H1 (cell line): ENCODE measurements around the gene TMEM181. TPM values are rescaled to one million over a fixed set of nuclear protein-coding genes. Genes with fewer than 3 reads are reported as not detected.

Source experiments
- CHD1 ChIP-seq: IDR thresholded peaks from 2 replicates; pipeline ENCODE4 v1.6.1; 2012; ENCODE audit warnings: low read depth, low read length, improper control_type of control experiment
- polyA plus RNA-seq, 7 experiments: library from polyadenylated mRNA; depleted of rRNA in 3 of 7; stranded (reverse) in 5 of 7; unstranded in 2 of 7; fragments of >200 nt in 5 of 7; fragments of 200-250 nt in 2 of 7; gene quantifications; 1 replicate in 5 of 7; 2 replicates in 1 of 7; 4 replicates in 1 of 7; pipeline versions ENCODE4 v1.2.1 to v1.2.3, GENCODE V29; 2011 to 2013; ENCODE audit warnings: missing spikeins in 2 of 7, mixed read lengths in 2 of 7
- total RNA-seq: library from RNA; stranded (reverse); fragmentation: NEBNext Ultra II Directional; extraction: Animal tissue kit (Norgen Biotek cat#: 25700); gene quantifications from 2 replicates; pipeline ENCODE4 v1.2.1, GENCODE V29; 2021

The TMEM181 gene
- total and polyA plus RNA-seq, 2 of the 8 experiments (the other 6 are each of a cell fraction or from before 2014, with no cell fraction given), result 8.6 to 19.0 TPM

DNA sequence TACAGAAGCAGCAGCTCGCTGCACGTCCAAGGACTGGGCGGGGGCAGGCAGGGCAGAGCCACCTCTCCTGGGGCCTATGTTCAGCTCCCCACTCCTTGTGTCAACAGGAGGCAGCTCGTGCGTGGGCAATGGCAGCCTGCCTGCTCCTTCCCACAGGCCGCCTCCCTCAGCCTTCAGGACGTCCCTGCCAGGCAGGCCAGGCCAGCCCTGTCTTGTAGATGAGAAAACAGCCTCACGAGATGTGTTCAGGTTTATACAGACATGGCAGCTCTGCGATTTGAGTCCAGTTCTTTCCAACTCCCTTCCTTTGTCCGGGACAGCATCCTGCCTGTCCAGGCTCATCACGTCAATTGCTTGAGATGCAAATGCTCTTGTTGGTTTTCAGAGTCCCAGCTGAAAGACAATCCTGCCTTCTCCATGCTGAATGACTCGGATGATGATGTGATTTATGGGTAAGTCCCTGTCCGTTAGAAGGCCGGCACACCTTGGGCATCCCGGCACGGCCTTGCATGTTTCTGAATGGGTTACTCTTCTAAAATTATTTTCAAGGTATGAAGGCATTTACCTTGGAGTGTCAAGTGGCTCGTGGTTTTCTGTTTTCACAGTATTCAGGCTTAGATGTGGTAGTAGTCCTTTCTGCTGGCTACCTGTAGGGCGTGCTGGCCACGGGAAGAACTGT is 71.2 kb downstream of the TMEM181 start (continued):
- no peak for TF ChIP-seq CHD1
